ENCODE results near the gene PDGFD. TPM values are rescaled to one million over a fixed set of nuclear protein-coding genes. Genes with fewer than 3 reads are reported as not detected.

Gene PDGFD
- total RNA-seq, 2 donors from 2014 or later = 2.3 to 4.8 TPM

GRCh38 chr11:104046331-104046730 is 117.6 kb downstream of the PDGFD start:
- Histone ChIP-seq H3K27ac (ENCODE audit: low read depth, low read length) (no peak overlapping the region), H3K27me3 (ENCODE audit: control insufficient read depth, insufficient read depth, low read length, poor library complexity, severe bottlenecking) (no peaks in the 10 kb centered on the region), H3K9me3 (ENCODE audit: control insufficient read depth, low read length) (no peaks in the 10 kb centered on the region), H3K4me1 (ENCODE audit: control insufficient read depth, insufficient read depth, low read length) (peaks cover 10% of the 10 kb centered on the region), H3K4me3 (ENCODE audit: low read length) (no peak overlapping the region), H3K9ac (ENCODE audit: extremely low read depth, low read length, poor library complexity, severe bottlenecking) (no peak overlapping the region), H3K36me3 (ENCODE audit: control insufficient read depth, insufficient read depth, low read length) (no peaks in the 10 kb centered on the region)
- Mint-ChIP-seq H3K27me3 (ENCODE audit: insufficient read depth) (no peaks in the 10 kb centered on the region), H3K36me3 (ENCODE audit: low read depth) (no peaks in the 10 kb centered on the region), H3K9me3 (no peaks in the 10 kb centered on the region), H3K4me1 (peaks cover 12% of the 10 kb centered on the region), H3K4me3 (no peak overlapping the region), H3K27ac (no peak overlapping the region)
- no peak for TF ChIP-seq CTCF (conservative IDR thresholded peaks at IDR 0.05)
- DNase-seq = no peak
- WGBS, 2 experiments (ENCODE audit: insufficient coverage in 1 of 2, insufficient read length in 1 of 2) = 100% methylated on average over 1 to 2 of the region's 2 CpGs

GRCh38 chr11:104043678-104044239 is 120.2 kb downstream of the PDGFD start:
- TF ChIP-seq CTCF (conservative IDR thresholded peaks at IDR 0.05) = no peak
- Histone ChIP-seq H3K36me3 (ENCODE audit: control insufficient read depth, insufficient read depth, low read length) (no peaks in the 10 kb centered on the region), H3K27me3 (ENCODE audit: control insufficient read depth, insufficient read depth, low read length, poor library complexity, severe bottlenecking) (no peaks in the 10 kb centered on the region), H3K9me3 (ENCODE audit: control insufficient read depth, low read length) (no peaks in the 10 kb centered on the region), H3K4me3 (ENCODE audit: low read length) (no peak overlapping the region), H3K9ac (ENCODE audit: extremely low read depth, low read length, poor library complexity, severe bottlenecking) (no peak overlapping the region), H3K4me1 (ENCODE audit: control insufficient read depth, insufficient read depth, low read length) (peaks cover 10% of the 10 kb centered on the region), H3K27ac (ENCODE audit: low read depth, low read length) (no peak overlapping the region)
- no peaks in the 10 kb centered on the region for H3K9me3 Mint-ChIP-seq
- H3K36me3 Mint-ChIP-seq (ENCODE audit: low read depth) = no peaks in the 10 kb centered on the region
- H3K4me1 Mint-ChIP-seq = peaks cover 12% of the 10 kb centered on the region
- DNase-seq = no peak
- 91% methylated on average over 4 to 6 of the region's 6 CpGs for WGBS, 2 experiments (ENCODE audit: insufficient coverage in 1 of 2, insufficient read length in 1 of 2)
- H3K27ac Mint-ChIP-seq = no peak overlapping the region
- H3K4me3 Mint-ChIP-seq = no peak overlapping the region
- no peaks in the 10 kb centered on the region for H3K27me3 Mint-ChIP-seq (ENCODE audit: insufficient read depth)

- no peaks in the 10 kb centered on the region for H3K36me3 Mint-ChIP-seq (ENCODE audit: low read depth)
- 66 to 80% methylated on average over 4 of the region's 4 CpGs for WGBS, 2 experiments (ENCODE audit: insufficient coverage in 1 of 2, insufficient read length in 1 of 2)
- H3K9me3 ChIP-seq (ENCODE audit: control insufficient read depth, low read length) = no peaks in the 10 kb centered on the region
- H3K27me3 Mint-ChIP-seq (ENCODE audit: insufficient read depth) = no peaks in the 10 kb centered on the region
- H3K4me1 ChIP-seq (ENCODE audit: control insufficient read depth, insufficient read depth, low read length) = peaks cover 10% of the 10 kb centered on the region
- H3K36me3 ChIP-seq (ENCODE audit: control insufficient read depth, insufficient read depth, low read length) = no peaks in the 10 kb centered on the region
- H3K4me3 ChIP-seq (ENCODE audit: low read length) = no peak overlapping the region
- H3K27ac ChIP-seq (ENCODE audit: low read depth, low read length) = no peak overlapping the region
- H3K9me3 Mint-ChIP-seq = no peaks in the 10 kb centered on the region
- no peak for TF ChIP-seq CTCF (conservative IDR thresholded peaks at IDR 0.05)
- no peak overlapping the region for H3K27ac Mint-ChIP-seq
- no peak overlapping the region for H3K9ac ChIP-seq (ENCODE audit: extremely low read depth, low read length, poor library complexity, severe bottlenecking)
- no peaks in the 10 kb centered on the region for H3K27me3 ChIP-seq (ENCODE audit: control insufficient read depth, insufficient read depth, low read length, poor library complexity, severe bottlenecking)
- no peak for DNase-seq
- no peak overlapping the region for H3K4me3 Mint-ChIP-seq
- peaks cover 12% of the 10 kb centered on the region for H3K4me1 Mint-ChIP-seq
These were observed 120.8 kb downstream of the PDGFD start for GRCh38 chr11:104043142-104043541.
